Panc1 (cell line): ENCODE data around the gene TBXAS1. TPM values are rescaled to one million over a fixed set of nuclear protein-coding genes. Genes with fewer than 3 reads are reported as not detected.

Experiments used
- ATAC-seq: fragments of 200-7000 bp; cut with Tn5 transposase; 2 replicates; pipeline ENCODE4 v1.9.1; 2020; ENCODE audit warnings: mild to moderate bottlenecking, moderate library complexity
- BruUV-seq: library from RNA; stranded (reverse); fragments of 400-500 nt; replicated peaks from 2 replicates; lab custom pipeline; 2021; lab: Mats Ljungman, UMichigan
- CTCF ChIA-PET: fragments of 300-600 bp; sonication (Branson Sonifier 250); formaldehyde crosslinking; loops from one replicate; lab custom pipeline; 2022; ENCODE audit warnings: antibody characterized with exemption; lab: Charles Lee
- POLR2A ChIA-PET: fragments of 300-600 bp; sonication (Branson Sonifier 250); formaldehyde crosslinking; loops from one replicate; lab custom pipeline; 2022; ENCODE audit warnings: antibody characterized with exemption; lab: Charles Lee
- DNase-seq: peaks from one replicate; pipeline ENCODE4 v3.0.0-alpha.2; 2010; ENCODE audit warnings: low read depth, low spot score
- H3K27ac ChIP-seq: 2 replicates; pipeline ENCODE4 v1.5.1; 2011; ENCODE audit warnings: mild to moderate bottlenecking, low read length, inconsistent platforms
- H3K27me3 ChIP-seq: fragments of 200-500 bp; sonication (Bioruptor generic); 2 replicates; pipeline ENCODE4 v1.6.0; 2014; ENCODE audit warnings: low read length, inconsistent platforms; ENCODE audit not compliant: control insufficient read depth, insufficient read depth
- H3K36me3 ChIP-seq: fragments of 200-500 bp; sonication (Bioruptor generic); 2 replicates; pipeline ENCODE4 v1.5.1; 2014; ENCODE audit warnings: inconsistent platforms, mild to moderate bottlenecking, low read length, moderate library complexity; ENCODE audit not compliant: control insufficient read depth, insufficient read depth
- H3K4me1 ChIP-seq: 2 replicates; pipeline ENCODE4 v1.5.1; 2011; ENCODE audit warnings: inconsistent platforms, mild to moderate bottlenecking, low read length, moderate library complexity; ENCODE audit not compliant: control insufficient read depth, insufficient read depth
- H3K4me3 ChIP-seq, 2 experiments: 2 replicates each; pipeline ENCODE4 v1.5.1; 2011 to 2012; ENCODE audit warnings: low read depth in 2 of 2, low read length in 2 of 2, mild to moderate bottlenecking in 2 of 2, inconsistent platforms in 1 of 2, moderate library complexity in 1 of 2
- H3K9me3 ChIP-seq: fragments of 200-500 bp; sonication (Bioruptor generic); 2 replicates; pipeline ENCODE4 v1.5.1; 2014; ENCODE audit warnings: low read depth, mild to moderate bottlenecking, inconsistent platforms, low read length, moderate library complexity; ENCODE audit not compliant: control insufficient read depth, insufficient read depth
- POLR2AphosphoS5 ChIP-seq: IDR thresholded peaks from 2 replicates; pipeline ENCODE4 v1.6.1; 2012; ENCODE audit warnings: mild to moderate bottlenecking, low read depth, low read length, moderate library complexity
- SIN3A ChIP-seq: IDR thresholded peaks from 2 replicates; pipeline ENCODE4 v1.6.1; 2012; ENCODE audit warnings: low read depth, mild to moderate bottlenecking, low read length, moderate library complexity, borderline replicate concordance; ENCODE audit not compliant: insufficient read depth
- TCF7L2 ChIP-seq: IDR thresholded peaks from 2 replicates; pipeline ENCODE4 v1.6.1; 2011; ENCODE audit warnings: mild to moderate bottlenecking, low read depth, low read length, inconsistent platforms
- in situ Hi-C: cut with HindIII; loops from 2 replicates; pipeline ENCODE4 v1.10.0; 2016; ENCODE audit warnings: low sequenced_read_pairs, low pct_unique_long_range_greater_than_20kb
- intact Hi-C: fragments of 100-400 bp; cut with micrococcal nuclease; formaldehyde crosslinking; loops from one replicate; pipeline ENCODE4 v1.10.0; 2022; ENCODE audit not compliant: unreplicated experiment
- total RNA-seq: library from RNA; stranded (reverse); gene quantifications from one replicate; pipeline ENCODE4 v1.2.1, GENCODE V29; 2021; ENCODE audit not compliant: unreplicated experiment
- TF ChIP-seq, protein P1 (sequence below), 2 experiments: IDR thresholded peaks; 2 replicates each; pipeline ENCODE4 v1.6.1; 2011 to 2012; ENCODE audit warnings: low read depth in 2 of 2, control low read depth in 1 of 2, low read length in 1 of 2, mild to moderate bottlenecking in 1 of 2, moderate library complexity in 1 of 2; ENCODE audit not compliant: insufficient read depth in 1 of 2
- TF ChIP-seq, protein P2 (sequence below): fragments of 450-650 bp; IDR thresholded peaks from 2 replicates; pipeline ENCODE4 v1.5.1; 2017; ENCODE audit warnings: mild to moderate bottlenecking

The TBXAS1 gene
- total RNA-seq, 1 experiment from 2014 or later, result 4.4 TPM

DNA sequence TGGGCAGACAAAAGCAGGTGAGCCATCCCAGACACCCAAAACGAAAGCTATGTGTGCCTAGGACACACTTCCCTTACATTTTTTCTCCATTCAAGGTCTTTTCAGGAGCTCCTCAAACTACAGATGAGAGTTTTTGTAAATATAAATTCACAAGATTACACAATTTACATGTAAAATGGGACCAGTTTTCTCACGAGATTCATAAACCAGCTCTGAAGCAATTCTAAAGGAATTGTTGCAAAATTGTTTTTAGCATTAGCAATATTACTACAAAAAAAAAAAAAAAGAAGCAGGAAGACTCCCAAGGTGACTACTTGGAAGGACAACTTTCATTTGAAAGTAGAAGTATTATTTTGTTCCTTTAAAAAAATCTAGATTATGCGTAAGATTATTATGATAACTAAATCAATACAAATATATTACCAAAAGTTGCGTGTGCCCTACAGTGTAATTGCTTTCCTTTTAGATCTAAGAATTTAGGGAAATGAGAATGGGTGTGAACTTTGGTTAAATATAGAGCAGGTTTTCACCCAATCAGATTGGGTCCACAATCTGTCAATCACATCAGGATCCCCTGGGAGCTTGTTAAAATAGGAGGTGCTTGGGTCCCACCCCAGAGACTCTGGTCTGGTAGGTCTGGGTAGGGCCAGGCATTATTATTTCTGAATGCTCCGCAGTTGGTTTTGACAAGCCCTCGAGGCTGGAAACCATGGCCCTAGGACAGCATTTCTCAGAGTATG, 72.2 kb downstream of the TBXAS1 start:
- no peaks in the 10 kb centered on the region for H3K27me3 ChIP-seq
- no peak for TF ChIP-seq TCF7L2
- H3K4me3 ChIP-seq, result no peak overlapping the region
- DNase-seq, result no peak
- no peaks in the 10 kb centered on the region; the same call in 1 of the 2 replicates for H3K4me1 ChIP-seq
- H3K27ac ChIP-seq, result no peak overlapping the region
- CTCF ChIA-PET, result no interaction called here
- peaks cover under 1% of the 10 kb centered on the region; the same call in 1 of the 2 replicates for H3K9me3 ChIP-seq
- intact Hi-C loops, result no loop called here
- POLR2A ChIA-PET, result no interaction called here
- in situ Hi-C loops, result no loop called here
- BruUV-seq, result no TSS peak
- no peaks in the 10 kb centered on the region for H3K36me3 ChIP-seq
- ATAC-seq, result no peak

DNA sequence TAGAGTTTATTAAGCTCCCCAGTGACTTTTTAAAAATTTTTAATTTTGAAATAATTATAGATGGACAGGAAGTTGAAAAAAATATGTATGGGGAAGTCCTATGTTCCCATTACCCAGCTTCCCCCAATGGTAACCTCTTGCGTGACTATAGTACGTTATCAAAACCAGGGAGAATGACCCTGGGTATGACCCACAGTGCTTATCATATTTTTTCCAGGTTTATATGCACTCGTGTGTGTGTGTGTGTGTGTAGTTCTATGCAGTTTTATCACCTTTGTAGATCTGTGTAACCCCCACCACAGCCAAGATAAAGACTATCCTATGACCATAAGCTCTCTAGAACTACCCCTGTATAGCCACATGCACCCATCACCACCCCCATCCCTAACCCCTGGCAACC, 72.8 kb downstream of the TBXAS1 start:
- Histone ChIP-seq H3K27ac (no peak overlapping the region), H3K9me3 (peaks cover 4% of the 10 kb centered on the region; the same call in 1 of the 2 replicates), H3K36me3 (no peaks in the 10 kb centered on the region), H3K4me3 (no peak overlapping the region), H3K4me1 (no peaks in the 10 kb centered on the region; the same call in 1 of the 2 replicates), H3K27me3 (no peaks in the 10 kb centered on the region)
- DNase-seq, result no peak
- POLR2A ChIA-PET, result no interaction called here
- CTCF ChIA-PET, result no interaction called here
- BruUV-seq, result no TSS peak
- TF ChIP-seq, protein P1, sequence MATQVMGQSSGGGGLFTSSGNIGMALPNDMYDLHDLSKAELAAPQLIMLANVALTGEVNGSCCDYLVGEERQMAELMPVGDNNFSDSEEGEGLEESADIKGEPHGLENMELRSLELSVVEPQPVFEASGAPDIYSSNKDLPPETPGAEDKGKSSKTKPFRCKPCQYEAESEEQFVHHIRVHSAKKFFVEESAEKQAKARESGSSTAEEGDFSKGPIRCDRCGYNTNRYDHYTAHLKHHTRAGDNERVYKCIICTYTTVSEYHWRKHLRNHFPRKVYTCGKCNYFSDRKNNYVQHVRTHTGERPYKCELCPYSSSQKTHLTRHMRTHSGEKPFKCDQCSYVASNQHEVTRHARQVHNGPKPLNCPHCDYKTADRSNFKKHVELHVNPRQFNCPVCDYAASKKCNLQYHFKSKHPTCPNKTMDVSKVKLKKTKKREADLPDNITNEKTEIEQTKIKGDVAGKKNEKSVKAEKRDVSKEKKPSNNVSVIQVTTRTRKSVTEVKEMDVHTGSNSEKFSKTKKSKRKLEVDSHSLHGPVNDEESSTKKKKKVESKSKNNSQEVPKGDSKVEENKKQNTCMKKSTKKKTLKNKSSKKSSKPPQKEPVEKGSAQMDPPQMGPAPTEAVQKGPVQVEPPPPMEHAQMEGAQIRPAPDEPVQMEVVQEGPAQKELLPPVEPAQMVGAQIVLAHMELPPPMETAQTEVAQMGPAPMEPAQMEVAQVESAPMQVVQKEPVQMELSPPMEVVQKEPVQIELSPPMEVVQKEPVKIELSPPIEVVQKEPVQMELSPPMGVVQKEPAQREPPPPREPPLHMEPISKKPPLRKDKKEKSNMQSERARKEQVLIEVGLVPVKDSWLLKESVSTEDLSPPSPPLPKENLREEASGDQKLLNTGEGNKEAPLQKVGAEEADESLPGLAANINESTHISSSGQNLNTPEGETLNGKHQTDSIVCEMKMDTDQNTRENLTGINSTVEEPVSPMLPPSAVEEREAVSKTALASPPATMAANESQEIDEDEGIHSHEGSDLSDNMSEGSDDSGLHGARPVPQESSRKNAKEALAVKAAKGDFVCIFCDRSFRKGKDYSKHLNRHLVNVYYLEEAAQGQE (IDR thresholded peaks at IDR 0.05; ENCODE audit: insufficient read depth in 1 of 2, low read depth in 2 of 2, low read length in 1 of 2), result no peak
- TF ChIP-seq SIN3A (no peak), TCF7L2 (no peak), POLR2AphosphoS5 (no peak)
- TF ChIP-seq, protein P2, sequence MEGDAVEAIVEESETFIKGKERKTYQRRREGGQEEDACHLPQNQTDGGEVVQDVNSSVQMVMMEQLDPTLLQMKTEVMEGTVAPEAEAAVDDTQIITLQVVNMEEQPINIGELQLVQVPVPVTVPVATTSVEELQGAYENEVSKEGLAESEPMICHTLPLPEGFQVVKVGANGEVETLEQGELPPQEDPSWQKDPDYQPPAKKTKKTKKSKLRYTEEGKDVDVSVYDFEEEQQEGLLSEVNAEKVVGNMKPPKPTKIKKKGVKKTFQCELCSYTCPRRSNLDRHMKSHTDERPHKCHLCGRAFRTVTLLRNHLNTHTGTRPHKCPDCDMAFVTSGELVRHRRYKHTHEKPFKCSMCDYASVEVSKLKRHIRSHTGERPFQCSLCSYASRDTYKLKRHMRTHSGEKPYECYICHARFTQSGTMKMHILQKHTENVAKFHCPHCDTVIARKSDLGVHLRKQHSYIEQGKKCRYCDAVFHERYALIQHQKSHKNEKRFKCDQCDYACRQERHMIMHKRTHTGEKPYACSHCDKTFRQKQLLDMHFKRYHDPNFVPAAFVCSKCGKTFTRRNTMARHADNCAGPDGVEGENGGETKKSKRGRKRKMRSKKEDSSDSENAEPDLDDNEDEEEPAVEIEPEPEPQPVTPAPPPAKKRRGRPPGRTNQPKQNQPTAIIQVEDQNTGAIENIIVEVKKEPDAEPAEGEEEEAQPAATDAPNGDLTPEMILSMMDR, result no peak
- intact Hi-C loops, result no loop called here
- in situ Hi-C loops, result no loop called here
- ATAC-seq, result no peak
